HG02798 (cell line): ENCODE measurements around the gene CMIP.
A peak's percentile ranks its signal among the peaks of the same experiment; 100 is the strongest.

Experiments used
- ATAC-seq: cut with Tn5 transposase; IDR thresholded peaks from one replicate; pipeline ENCODE4 v1.9.1; 2021; ENCODE audit warnings: mild to moderate bottlenecking; ENCODE audit not compliant: unreplicated experiment, poor library complexity

Gene CMIP

GRCh38 chr16:81458827-81459598 is 14.4 kb downstream of the CMIP start:
- ATAC-seq = no peak

GRCh38 chr16:81460075-81460474 is 15.5 kb downstream of the CMIP start:
- ATAC-seq = no peak

GRCh38 chr16:81461243-81461642 is 16.6 kb downstream of the CMIP start:
- no peak for ATAC-seq

GRCh38 chr16:81461766-81462165 is 17.2 kb downstream of the CMIP start:
- ATAC-seq = no peak

GRCh38 chr16:81462683-81463082 is 18.1 kb downstream of the CMIP start:
- no peak for ATAC-seq

GRCh38 chr16:81463296-81463890 is 18.8 kb downstream of the CMIP start:
- ATAC-seq = no peak

- ATAC-seq = no peak
These were observed 19.7 kb downstream of the CMIP start for GRCh38 chr16:81464279-81464678.

- no peak for ATAC-seq
These were observed 20.9 kb downstream of the CMIP start for GRCh38 chr16:81465375-81465943.

GRCh38 chr16:81466356-81466980 is 21.9 kb downstream of the CMIP start:
- no peak for ATAC-seq

- no peak for ATAC-seq
These were observed 22.5 kb downstream of the CMIP start for GRCh38 chr16:81467072-81467471.

GRCh38 chr16:81467815-81468214 is 23.2 kb downstream of the CMIP start:
- no peak for ATAC-seq

- ATAC-seq = no peak
These were observed 23.8 kb downstream of the CMIP start for GRCh38 chr16:81468269-81468902.

- no peak for ATAC-seq
These were observed 24.6 kb downstream of the CMIP start for GRCh38 chr16:81469183-81469677.

- ATAC-seq = peak; percentile 73
These were observed 25.3 kb downstream of the CMIP start for GRCh38 chr16:81469710-81470535.

- ATAC-seq = no peak
These were observed 26.4 kb downstream of the CMIP start for GRCh38 chr16:81470796-81471636.

- ATAC-seq = no peak
These were observed 27.3 kb downstream of the CMIP start for GRCh38 chr16:81471882-81472281.

GRCh38 chr16:81472391-81472790 is 27.8 kb downstream of the CMIP start:
- no peak for ATAC-seq

- no peak for ATAC-seq
These were observed 28.5 kb downstream of the CMIP start for GRCh38 chr16:81473066-81473488.

GRCh38 chr16:81473558-81473957 is 28.9 kb downstream of the CMIP start:
- ATAC-seq = no peak
